IgD-negative memory B cell (primary cell): ENCODE results near the gene RETREG3. TPM values are rescaled to one million over a fixed set of nuclear protein-coding genes. Genes with fewer than 3 reads are reported as not detected.
"Not testable (repeated sequence)": the region's sequence is repeated elsewhere in the genome, so short reads cannot be mapped to it uniquely, and the experiment has no call there.

Experiments
- H3K27ac Mint-ChIP-seq, 3 donors: one replicate each; pipeline ENCODE4 v1.8.0; 2020 to 2022; ENCODE audit warnings: mild to moderate bottlenecking in 3 of 3, mixed read lengths in 3 of 3, moderate library complexity in 1 of 3
- H3K27me3 Mint-ChIP-seq: one replicate; pipeline ENCODE4 v1.8.0; 2021; ENCODE audit warnings: mixed read lengths
- H3K36me3 Mint-ChIP-seq: one replicate; pipeline ENCODE4 v1.8.0; 2020; ENCODE audit warnings: mild to moderate bottlenecking, mixed read lengths
- H3K4me1 Mint-ChIP-seq, 3 donors: one replicate each; pipeline ENCODE4 v1.8.0; 2020 to 2022; ENCODE audit warnings: mixed read lengths in 3 of 3, mild to moderate bottlenecking in 1 of 3
- H3K4me3 Mint-ChIP-seq, 4 donors: one replicate each; pipeline ENCODE4 v1.8.0; 2020 to 2022; ENCODE audit warnings: mild to moderate bottlenecking in 4 of 4, mixed read lengths in 4 of 4, moderate library complexity in 3 of 4
- H3K9me3 Mint-ChIP-seq, 3 donors: one replicate each; pipeline ENCODE4 v1.8.0; 2020 to 2021; ENCODE audit warnings: mixed read lengths in 3 of 3, mild to moderate bottlenecking in 1 of 3
- polyA plus RNA-seq: library from polyadenylated mRNA; unstranded; fragments of 300-500 nt; fragmentation: Illumina TruSeq; gene quantifications from one replicate; pipeline ENCODE4 v1.2.3, GENCODE V29; 2021

Gene RETREG3
- polyA plus RNA-seq, 1 donor from 2014 or later, result 105 TPM

GRCh38 chr17:42541041-42541833, 67.9 kb downstream of the RETREG3 start:
- H3K27me3 Mint-ChIP-seq, result no peaks in the 10 kb centered on the region
- peak overlapping the region; percentile 48 to 86 (median 63) for H3K27ac Mint-ChIP-seq
- H3K4me1 Mint-ChIP-seq, result peaks cover 9 to 11% (median 10%) of the 10 kb centered on the region in 3 donors
- H3K36me3 Mint-ChIP-seq, result no peaks in the 10 kb centered on the region
- peak overlapping the region in 1 of 4 donors; percentile 69 for H3K4me3 Mint-ChIP-seq
- no peaks in the 10 kb centered on the region for H3K9me3 Mint-ChIP-seq

- H3K9me3 Mint-ChIP-seq, H3K36me3 Mint-ChIP-seq, H3K27ac Mint-ChIP-seq, H3K27me3 Mint-ChIP-seq: not testable (repeated sequence)
- H3K4me3 Mint-ChIP-seq, result peak overlapping the region in 1 of 4 donors; percentile 69
- peaks cover 12 to 14% (median 13%) of the 10 kb centered on the region in 3 donors for H3K4me1 Mint-ChIP-seq
Observed at GRCh38 chr17:42540558-42540957, 68.6 kb downstream of the RETREG3 start.

- Mint-ChIP-seq H3K36me3 (no peaks in the 10 kb centered on the region), H3K4me3 (peak overlapping the region in 1 of 4 donors; percentile 74), H3K9me3 (no peaks in the 10 kb centered on the region), H3K4me1 (peaks cover 16 to 18% (median 17%) of the 10 kb centered on the region in 3 donors), H3K27ac (no peak overlapping the region), H3K27me3 (no peaks in the 10 kb centered on the region)
Observed at GRCh38 chr17:42538482-42538881, 70.7 kb downstream of the RETREG3 start.

- H3K4me1 Mint-ChIP-seq, result peaks cover 16 to 18% (median 17%) of the 10 kb centered on the region in 3 donors
- peak overlapping the region in 1 of 3 donors; percentile 10 for H3K27ac Mint-ChIP-seq
- H3K4me3 Mint-ChIP-seq, result peak overlapping the region; percentile 52 to 87 (median 64)
- H3K9me3 Mint-ChIP-seq, result no peaks in the 10 kb centered on the region
- H3K27me3 Mint-ChIP-seq, result no peaks in the 10 kb centered on the region
- H3K36me3 Mint-ChIP-seq, result no peaks in the 10 kb centered on the region
Observed at GRCh38 chr17:42537826-42538451, 71.2 kb downstream of the RETREG3 start.

- Mint-ChIP-seq H3K9me3 (no peaks in the 10 kb centered on the region), H3K36me3 (no peaks in the 10 kb centered on the region), H3K4me1 (peaks cover 16 to 18% (median 17%) of the 10 kb centered on the region in 3 donors), H3K27me3 (no peaks in the 10 kb centered on the region), H3K27ac (peak overlapping the region in 2 of 3 donors; percentile 49 to 50), H3K4me3 (peak overlapping the region; percentile 86 to 94 (median 89))
Observed at GRCh38 chr17:42537156-42537805, 71.9 kb downstream of the RETREG3 start.

GRCh38 chr17:42536372-42537155, 72.6 kb downstream of the RETREG3 start:
- peak overlapping the region in 2 of 3 donors; percentile 50 to 81 for H3K27ac Mint-ChIP-seq
- H3K36me3 Mint-ChIP-seq, result no peaks in the 10 kb centered on the region
- H3K9me3 Mint-ChIP-seq, result no peaks in the 10 kb centered on the region
- no peaks in the 10 kb centered on the region for H3K27me3 Mint-ChIP-seq
- peaks cover 20 to 21% (median 21%) of the 10 kb centered on the region in 3 donors for H3K4me1 Mint-ChIP-seq
- H3K4me3 Mint-ChIP-seq, result peak overlapping the region; percentile 86 to 94 (median 90)

- Mint-ChIP-seq H3K4me1 (peaks cover 20 to 24% (median 23%) of the 10 kb centered on the region in 3 donors), H3K27me3 (no peaks in the 10 kb centered on the region), H3K27ac (peak within 1 kb of the TSS; percentile 81 to 97 (median 95)), H3K36me3 (no peaks in the 10 kb centered on the region), H3K9me3 (no peaks in the 10 kb centered on the region), H3K4me3 (peak within 1 kb of the TSS; percentile 86 to 94 (median 90))
Observed at GRCh38 chr17:42536048-42536371, 73.2 kb downstream of the RETREG3 start, which contains the start of gene NAGLU. Gene NAGLU (plus strand): TSS chr17:42536241. CDS start chr17:42536273, 32 bp downstream.

GRCh38 chr17:42535155-42536047, 73.8 kb downstream of the RETREG3 start:
- no peaks in the 10 kb centered on the region for H3K27me3 Mint-ChIP-seq
- peaks cover 24 to 28% (median 25%) of the 10 kb centered on the region in 3 donors for H3K4me1 Mint-ChIP-seq
- peak overlapping the region; percentile 82 to 94 (median 88) for H3K4me3 Mint-ChIP-seq
- peak overlapping the region; percentile 81 to 97 (median 95) for H3K27ac Mint-ChIP-seq
- H3K36me3 Mint-ChIP-seq, result no peaks in the 10 kb centered on the region
- no peaks in the 10 kb centered on the region for H3K9me3 Mint-ChIP-seq

- Mint-ChIP-seq H3K27me3 (peaks cover 2% of the 10 kb centered on the region), H3K4me1 (peaks cover 23 to 29% (median 27%) of the 10 kb centered on the region in 3 donors), H3K4me3 (peak overlapping the region; percentile 82 to 97 (median 88)), H3K27ac (peak overlapping the region; percentile 15 to 83 (median 77)), H3K9me3 (no peaks in the 10 kb centered on the region), H3K36me3 (no peaks in the 10 kb centered on the region)
Observed at GRCh38 chr17:42531455-42532354, 77.5 kb downstream of the RETREG3 start.

- Mint-ChIP-seq H3K27me3 (peaks cover 2% of the 10 kb centered on the region), H3K27ac (peak overlapping the region in 2 of 3 donors; percentile 15 to 77), H3K4me1 (peaks cover 21 to 29% (median 25%) of the 10 kb centered on the region in 3 donors), H3K4me3 (peak overlapping the region; percentile 67 to 86 (median 82)), H3K9me3 (no peaks in the 10 kb centered on the region), H3K36me3 (no peaks in the 10 kb centered on the region)
Observed at GRCh38 chr17:42530952-42531454, 78.2 kb downstream of the RETREG3 start.
